Stimulated activated CD8-positive, alpha-beta memory T cell treated with anti-CD3 and anti-CD28 coated beads, Interleukin-15, amount 100 ng/mL, for 24 hours (primary cell): ENCODE results near the gene C14orf132.

ENCODE experiments used
- DNase-seq: peaks from one replicate; pipeline ENCODE4 v3.0.0-alpha.2; 2020; ENCODE audit warnings: low read depth

Gene C14orf132

DNA sequence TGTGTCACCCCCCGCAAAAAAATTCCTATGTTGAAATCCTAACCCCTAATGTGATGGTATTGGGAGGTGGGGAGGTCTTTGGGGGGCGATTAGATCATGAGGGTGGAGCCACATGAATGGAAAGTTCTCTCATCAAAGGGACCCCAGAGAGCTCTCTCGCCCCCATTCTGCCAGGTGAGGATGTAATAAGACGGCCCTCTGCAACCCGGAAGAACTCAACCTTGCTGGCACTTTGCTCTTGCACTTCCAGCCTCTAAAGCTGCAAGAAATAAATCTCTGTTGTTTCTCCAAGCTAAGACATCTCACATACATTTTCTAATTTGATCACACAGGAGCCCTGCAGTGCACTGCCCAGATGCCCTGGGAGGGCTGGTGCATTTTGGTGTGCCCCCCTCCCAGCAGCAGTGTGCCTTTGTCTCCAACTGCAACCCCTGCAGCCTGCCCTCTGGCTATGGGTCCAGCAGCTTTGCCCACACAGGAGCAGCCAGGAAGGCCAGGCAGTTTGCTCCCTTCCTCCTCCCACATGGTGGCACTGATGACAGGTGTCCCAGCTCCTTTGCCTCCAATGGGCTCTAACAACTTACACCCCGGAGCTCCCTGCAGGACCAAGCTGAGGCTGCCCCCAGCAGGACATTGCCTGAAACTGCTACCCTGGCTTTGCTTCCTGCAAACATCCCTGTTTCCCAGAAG is 59.3 kb downstream of the C14orf132 start:
- no peak for DNase-seq

DNA sequence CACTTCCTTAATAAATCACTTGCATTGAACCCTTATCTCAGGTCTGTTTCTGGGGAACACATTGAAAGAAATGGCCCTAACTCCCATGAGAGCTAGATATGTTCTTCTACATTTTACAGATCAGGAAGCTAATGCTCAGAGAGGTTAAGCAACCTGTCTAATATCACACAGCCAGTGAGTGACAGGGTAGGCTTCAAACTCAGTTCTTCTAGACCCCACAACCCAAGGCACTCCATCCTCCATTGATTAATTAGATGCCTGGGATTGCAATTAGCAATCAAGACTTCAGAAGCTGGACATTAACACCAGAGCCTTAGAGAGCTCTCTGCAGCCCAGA is 59.8 kb downstream of the C14orf132 start:
- no peak for DNase-seq

DNA sequence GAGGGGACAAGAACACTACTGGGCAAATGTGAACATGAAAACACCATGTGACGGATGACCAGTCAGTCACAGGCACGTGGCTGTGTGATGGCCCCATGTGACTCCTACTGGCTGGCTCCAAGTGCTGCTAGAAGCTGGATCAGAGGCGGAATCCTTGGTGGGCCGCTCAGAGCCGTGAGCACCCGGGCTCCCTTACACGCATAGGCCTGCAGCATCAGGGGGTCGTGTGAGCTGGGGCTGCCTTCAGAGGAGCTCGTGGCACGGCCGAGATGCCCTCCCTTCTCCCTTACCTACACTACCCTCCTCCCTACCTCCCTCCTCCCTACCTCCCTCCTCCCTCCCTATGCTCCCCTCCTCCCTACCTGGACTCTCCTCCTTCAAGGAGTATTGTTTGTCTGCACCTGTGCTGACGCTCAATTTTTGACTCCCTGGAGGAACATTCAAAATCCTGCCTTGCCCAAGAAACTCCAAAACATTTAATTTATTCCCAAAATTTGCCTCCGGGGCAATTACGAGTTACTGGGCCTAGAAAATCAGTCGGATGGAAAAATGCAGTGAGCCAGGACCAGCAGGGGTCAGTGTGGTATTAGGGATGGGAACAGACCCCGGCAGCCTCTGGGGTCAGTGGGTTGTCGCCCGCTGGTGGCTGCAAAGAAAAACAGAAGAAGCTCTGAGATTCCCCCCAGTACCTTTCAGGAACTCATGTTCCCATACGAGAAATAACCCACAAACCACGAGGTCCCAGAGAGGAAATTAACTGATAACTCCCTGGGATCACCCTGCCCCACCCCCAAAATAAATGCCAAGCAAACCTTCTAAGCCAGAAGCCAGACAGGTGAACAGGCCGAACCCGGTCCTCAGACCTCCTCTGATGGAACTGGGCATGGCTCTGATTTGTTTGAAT is 61.3 kb downstream of the C14orf132 start:
- DNase-seq: peak; percentile 13

DNA sequence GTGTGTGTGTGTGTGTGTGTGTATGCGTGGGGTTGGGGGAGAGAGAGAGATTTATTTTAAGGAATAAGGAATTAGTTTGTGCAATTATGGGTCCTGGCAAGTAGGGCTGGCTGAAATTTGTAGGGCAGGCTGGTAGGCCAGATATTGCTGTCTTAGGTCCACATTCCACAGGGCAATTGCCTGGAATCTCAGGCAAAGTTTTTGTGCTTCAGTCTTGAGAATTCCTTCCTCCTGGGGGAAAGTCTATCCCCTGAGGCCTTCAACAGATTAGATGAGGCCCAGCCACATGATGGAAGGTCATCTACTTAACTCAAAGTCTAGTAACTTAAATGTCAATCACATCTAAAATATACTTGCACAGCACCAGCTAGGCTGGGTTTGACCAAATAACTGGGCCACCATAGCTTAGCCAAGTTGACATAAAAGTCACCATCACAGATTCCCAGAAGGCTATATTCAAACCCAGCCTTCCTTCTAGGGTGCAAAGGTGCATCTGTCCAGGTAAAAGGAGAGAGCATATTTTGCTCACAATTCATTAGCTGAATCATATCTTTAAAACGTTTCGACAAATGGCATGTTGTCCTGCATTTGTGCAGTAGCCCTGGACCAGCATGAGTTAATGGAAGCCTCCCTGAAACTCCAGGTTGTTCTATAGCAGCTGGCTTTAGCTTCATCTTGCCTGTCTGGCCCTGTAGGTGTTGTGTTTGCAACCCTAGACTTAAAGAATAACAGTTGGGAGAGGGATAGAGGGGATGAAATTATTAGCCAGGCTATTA is 63.1 kb downstream of the C14orf132 start:
- DNase-seq: no peak

DNA sequence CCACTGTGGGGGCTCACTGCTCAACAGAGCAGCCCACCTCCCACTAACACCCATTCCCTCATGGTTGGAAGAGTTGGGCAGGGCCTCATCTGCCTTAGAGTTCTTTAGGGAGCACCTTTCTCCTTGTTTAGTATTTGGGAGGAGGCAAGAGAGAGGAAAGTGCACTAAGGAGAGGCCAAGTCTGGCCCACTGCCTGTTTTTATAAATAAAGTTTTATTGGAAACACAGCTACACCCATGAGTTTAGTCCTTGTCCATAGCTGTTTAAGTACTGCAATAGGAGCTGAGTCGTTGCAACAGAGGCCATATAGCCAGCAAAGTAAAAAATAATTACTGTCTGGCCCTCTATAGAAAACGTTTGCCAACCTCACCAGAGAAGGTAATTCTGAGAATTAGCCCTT is 63.9 kb downstream of the C14orf132 start:
- DNase-seq: no peak

DNA sequence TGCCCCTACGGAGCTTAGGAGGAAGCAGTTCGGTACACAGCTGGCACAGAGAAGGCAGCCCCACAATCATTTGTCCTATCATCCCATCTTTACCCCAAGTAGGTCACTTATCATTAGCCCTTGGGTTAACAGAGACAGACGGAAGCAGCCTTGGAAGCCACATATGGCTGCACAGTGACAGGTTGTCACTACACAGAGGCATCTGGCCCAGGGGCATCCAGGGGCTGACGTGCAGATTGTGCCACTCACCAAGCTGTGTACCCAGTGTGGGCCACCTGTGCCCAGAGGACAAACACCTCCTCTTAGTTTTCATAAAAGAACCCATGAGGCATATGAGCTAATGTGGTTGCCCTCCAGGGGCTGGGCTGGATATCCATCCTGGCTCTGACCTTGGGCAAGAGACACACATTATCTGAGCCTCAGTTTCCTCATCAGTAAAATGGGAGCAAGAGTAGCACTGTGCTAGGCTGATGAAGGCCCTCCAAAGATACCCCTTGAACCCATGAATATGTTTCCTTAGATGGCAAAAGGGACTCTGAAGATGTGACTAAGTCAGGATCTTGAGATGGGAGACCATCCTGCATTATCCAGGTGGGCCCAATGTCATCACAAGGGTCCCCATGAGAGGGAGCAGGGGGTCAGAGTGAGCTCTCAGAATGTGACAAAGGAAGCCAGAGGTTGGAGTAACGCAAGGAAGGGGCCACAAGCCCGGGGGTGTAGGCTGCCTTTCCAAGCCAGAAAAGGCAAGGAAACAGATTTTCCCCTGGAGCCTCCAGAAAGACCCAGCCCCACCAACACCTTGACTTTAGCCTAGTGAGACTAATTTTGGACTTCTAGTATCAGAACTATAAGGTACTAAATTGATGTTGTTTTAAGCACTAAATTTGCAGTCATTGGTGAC is 64.6 kb downstream of the C14orf132 start:
- no peak for DNase-seq

DNA sequence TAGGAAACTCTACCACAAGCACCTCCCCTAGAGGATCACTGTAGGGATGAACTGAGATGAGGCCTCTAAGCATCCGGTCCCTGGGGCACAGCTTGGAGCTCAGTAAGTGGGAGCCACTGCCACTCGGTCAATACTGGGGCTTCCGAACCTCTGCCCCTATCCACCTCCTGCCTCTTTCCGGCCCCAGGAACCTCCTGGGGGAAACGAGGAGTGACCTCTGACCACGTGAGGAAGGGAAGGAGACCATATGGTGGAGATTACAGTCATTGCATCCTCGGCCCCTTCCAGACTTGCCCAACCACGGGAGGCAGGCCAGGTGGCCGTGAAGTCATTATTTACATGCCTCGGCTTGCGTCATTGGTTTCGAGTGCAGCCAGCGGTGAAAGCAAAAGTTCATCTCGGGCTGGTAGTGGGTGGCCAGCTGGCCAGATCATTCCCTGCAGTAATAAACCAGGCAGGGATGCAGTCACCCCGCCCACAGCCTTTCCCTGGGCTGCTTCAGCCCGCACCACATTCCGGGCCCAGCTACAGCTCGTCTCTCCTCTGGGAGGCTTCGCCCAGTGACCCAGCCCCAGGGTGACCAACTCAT is 65.4 kb downstream of the C14orf132 start:
- no peak for DNase-seq

DNA sequence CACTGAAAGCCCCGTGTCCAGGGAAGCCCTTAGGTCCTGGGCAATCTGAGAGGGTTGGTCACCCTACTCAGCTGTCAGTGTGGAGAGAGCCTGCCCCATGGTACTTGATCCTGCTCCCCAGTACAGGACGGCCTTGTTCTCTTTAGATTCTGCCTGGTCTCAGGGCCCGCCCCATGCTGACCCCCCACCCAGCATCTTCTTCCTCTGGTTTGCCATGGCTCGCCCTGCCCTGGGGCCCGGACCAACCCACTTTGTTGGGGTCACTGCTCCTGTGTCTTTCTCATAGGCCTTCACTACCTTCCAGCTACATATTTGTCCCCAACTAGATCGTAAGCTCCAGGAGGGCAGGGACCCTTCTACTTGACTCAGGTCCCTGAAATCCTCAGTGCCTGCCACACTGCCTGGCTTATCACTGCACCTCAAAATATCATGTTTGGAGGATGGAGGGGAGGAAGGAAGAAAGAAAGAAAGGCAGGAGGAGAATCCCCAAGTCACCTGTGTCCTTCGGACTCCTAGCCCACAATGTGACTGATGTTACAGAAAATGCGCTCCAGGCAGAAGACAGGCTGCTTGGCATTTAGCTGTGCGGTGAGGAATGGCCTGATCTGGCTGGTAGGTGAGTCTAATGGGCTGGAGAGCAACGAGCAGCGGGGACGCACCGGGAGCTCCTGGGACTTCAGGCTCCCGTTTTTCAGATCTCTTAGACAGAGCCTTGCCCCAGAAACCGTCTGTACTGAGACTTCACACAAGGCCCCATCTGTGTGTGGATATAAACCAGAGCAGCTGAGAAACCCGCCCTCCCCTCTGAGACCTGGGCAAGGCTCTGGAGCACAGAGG is 66.1 kb downstream of the C14orf132 start:
- DNase-seq: no peak

DNA sequence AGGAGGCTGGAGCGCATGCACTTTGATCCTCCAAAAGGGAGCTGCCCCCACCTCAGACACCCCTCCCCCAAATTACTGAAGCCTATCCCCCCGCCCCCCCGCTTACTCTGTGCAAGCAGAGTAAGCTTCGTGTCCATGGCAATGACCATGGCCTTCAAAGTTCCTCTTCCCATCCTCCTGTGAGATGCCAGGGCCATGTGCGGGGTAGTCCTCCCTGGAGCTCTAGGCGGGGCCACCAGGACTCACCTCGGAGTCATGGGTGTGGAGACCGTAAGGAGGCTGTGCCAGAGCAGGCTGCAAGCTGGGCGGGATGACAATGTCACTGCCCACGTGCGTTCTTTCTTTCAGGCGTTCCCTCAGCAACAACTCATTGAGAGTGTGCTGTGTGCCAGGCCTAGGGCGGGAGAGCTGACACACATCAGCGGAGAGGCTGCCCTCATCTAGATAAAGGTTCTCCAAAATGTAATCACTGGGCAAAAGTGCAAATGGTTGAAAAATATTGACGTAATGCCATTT is 66.8 kb downstream of the C14orf132 start:
- no peak for DNase-seq

DNA sequence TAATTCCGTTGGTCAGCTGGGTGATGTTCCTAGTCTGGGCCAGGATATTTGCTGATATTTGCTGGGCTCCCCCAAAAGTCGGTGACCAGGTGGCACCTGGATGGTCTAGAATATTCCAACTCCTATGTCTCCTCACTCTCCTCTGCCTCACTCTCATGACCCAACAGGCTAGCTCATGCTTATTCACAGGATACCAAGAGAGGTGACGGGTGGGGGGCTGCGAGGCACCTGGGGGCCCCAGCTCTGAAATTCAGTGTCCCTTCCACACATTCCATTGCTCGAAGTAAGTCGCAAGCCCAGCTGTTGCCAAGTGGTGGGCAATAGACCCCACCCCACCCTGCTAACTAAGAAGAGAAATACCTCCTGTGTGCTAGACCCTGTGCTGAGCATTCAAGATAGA is 67.7 kb downstream of the C14orf132 start:
- no peak for DNase-seq

DNA sequence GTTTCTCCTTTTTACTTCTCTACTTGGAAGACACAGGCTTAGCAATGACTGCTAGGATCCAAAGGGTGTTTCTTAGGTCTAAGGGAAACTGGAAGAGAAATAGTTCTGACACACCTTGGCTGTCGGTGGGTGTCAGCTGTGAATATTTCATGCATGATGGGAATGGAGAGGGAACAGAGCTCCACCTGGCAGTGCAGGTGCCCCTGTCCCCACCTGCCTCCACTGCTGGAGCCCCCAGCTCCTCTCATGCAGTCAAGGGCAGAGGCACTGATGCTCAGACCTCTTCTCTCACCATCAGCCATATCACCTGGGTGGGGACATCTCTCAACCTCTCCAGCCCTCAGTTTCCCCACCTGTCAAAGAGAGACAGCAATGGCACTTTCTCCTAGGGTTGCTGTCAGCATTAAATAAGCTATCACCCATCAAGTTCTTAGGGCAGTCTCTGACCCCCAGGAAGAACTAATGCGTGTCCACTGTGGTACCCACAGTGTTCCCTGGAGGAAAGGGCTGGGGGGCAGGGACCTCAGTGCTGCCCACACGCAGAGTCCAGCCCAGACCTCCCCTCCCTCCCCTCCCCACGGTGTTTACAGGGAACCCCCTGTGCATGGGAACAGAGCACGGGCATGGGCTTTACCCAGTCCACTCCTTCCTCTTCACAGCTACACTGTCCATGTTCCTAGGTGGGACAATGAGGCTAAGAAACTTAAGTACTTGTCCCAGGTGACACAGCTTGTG is 69.1 kb downstream of the C14orf132 start:
- DNase-seq: no peak

DNA sequence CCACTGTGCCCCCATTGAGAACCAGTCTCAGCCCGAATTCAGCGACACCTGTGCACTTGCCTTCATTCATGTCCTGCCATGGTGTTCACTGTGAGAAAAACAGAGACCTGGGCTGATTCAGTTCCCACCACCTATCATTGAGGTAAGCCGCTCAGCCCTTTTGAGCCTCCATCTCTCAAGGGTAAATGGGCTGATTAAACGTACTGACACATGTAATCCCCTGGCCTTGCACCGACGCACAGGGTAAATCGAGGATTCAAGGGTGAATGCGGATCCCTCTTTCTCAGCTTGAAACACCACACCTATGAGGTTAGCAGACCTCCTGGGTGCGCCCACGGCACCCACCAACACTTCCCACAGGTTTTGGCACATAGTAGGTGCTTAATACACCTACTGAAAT is 69.7 kb downstream of the C14orf132 start:
- DNase-seq: no peak

DNA sequence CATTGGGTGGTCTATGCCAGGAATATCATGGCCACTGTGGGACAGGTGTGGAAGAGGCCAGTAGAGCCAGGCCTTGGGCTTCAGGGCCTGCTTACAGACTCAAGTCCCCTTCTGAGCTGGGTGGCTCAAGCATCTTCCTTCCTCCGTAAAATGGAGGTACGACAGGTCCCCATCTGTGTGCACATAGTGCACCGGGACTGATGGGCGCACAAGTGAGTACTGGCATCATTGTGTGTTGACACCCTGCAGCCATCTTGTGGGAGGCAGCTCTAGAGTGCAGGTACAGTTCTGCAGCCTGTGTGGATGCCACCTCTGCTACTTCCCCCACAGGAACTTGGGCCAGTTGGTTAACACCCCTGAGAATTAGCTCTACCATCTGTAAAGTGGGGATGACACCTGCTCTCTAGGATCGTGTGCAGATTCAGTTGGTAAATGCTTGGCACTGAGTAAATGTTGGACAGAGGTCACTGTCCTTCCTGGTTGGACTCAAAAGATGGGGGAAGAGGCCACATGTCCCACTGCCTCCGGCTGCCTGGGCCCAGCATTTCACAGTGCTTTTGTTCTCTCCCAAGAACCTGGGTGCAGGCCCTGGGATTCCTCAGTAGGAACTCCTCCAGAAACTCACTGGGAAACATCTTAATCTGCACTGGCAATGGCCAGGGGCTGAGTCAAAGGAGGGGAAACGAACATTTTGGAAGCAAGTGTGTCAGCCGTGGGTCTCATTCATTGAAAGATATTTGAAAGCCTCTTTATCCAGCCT is 70.6 kb downstream of the C14orf132 start:
- DNase-seq: no peak

DNA sequence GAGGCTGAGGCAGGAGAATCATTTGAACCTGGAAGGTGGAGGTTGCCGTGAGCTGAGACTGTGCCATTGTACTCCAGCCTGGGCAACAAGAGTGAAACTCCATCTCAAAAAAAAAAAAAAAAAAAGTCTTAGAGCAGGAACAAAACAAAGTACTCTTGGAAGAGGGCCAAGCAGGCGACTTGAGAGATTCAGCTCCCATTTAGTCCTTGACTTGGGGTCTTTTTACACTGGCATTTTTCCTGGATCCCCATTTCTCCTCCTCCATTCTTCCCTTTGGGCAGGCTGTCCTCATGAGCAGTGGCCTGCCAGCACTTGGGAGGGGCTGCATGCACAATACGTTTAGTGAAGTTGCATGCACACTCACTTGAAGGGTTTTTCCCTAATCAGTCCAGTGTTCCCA is 72.9 kb downstream of the C14orf132 start:
- no peak for DNase-seq

DNA sequence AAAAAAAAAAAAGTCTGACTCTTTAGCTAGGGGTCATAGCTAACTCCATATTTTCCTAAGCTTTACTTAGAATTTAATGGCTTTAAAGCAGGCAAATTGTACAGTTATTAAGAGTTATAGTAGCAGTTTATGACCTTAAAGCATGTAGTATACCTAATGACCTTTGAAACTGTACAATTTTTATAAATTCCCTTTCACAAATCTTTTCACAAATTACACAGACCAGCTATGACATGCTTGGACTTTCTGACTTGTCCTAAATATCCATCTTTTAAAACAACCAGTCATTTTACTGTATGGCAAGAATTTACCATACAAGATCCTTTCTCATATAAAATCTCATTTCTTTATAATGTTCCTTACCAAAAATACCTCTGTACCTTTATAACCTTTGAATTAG is 74.8 kb downstream of the C14orf132 start:
- no peak for DNase-seq

DNA sequence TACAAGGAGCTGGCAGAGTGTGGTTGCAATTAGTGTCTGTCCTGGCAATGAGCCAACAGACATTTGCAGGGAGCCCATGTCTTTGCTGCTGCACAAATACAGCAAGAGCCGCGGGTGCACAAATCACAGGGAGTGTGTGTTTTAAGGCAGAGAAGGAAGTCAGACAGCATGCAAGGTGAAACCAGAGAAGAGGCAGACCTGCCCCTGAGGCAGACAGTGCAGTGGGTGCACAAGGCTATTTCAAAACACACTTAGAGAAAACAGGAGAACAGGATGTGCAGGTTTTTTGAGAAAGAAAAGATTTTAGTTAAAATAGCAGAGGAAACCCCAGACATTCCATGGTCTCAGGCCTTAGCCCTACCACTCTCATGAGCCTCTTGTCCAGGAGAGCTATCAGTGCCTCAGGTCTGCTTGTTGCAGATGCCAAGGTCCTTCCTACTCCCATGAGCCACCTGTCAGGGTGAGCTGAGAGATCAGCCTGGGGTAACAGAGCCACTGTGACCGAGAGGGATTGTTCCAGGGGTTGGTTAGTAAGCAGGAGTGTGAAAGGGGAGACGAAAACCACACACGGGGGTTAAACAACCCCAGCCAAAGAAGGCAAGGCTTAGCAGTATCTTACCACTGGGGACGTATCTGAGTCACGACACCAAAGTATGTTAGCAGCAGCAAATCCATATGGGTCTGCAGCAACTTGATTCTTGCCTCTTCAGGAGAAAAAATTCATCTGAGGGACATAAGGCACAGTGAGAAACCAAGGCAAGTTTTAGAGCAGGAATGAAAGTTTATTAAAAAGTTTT is 78.1 kb downstream of the C14orf132 start:
- no peak for DNase-seq

DNA sequence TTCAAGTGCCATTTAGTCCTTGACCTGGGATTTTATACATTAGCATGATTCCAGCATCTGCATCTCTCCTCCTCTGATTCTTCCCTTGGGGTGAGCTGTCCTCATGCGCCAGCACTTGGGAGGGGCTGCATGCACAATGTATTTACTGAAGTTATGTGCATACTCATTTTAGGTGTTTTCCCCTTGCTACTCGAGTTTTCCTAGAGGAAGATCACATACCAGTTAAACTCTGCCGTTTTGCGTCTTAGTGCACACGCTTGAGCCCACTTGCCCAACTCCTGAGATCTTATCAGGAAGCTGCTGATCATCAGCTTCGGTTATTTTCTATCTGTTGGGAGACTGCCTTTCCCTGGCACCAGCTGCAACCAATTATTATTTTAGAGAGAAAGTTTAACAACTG is 78.8 kb downstream of the C14orf132 start:
- DNase-seq: no peak

DNA sequence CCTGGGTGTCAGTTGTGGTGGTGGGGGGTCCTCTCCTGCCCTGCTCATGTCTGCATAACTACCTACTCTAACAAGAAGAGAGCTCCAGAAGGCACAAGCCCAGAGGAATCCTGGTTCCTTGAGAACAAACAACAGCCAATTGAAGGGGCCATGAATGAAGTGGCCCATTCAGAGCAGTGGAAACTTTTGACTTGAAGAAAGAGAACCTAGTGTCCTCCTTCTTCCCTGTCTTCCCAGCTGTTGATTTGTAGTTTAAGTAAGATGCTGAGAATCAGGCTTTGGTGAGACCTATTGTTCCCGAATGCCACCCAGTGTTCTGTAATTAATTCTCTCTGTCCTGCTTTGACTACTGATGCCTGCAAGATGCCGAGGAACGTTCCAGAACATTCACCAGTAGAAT is 79.2 kb downstream of the C14orf132 start:
- no peak for DNase-seq
